Neural cell (in vitro differentiated cells): ENCODE measurements around the gene CHD2.
A peak's percentile ranks its signal among the peaks of the same experiment; 100 is the strongest.

ENCODE experiments used
- EZH2 ChIP-seq: fragments of 200-600, 300-800 bp; shearing (Covaris generic), sonication (generic); IDR thresholded peaks from 2 replicates; pipeline ENCODE4 v1.6.1; 2014; ENCODE audit warnings: antibody characterized with exemption, low read length, borderline replicate concordance, mild to moderate bottlenecking; ENCODE audit not compliant: insufficient read depth, poor library complexity, severe bottlenecking
- RAD21 ChIP-seq: fragments of 450-650 bp; conservative IDR thresholded peaks from 2 replicates; pipeline ENCODE4 v1.6.1; 2014; ENCODE audit warnings: antibody characterized with exemption, mild to moderate bottlenecking, moderate library complexity
- SMC3 ChIP-seq: fragments of 450-650 bp; conservative IDR thresholded peaks from 2 replicates; pipeline ENCODE4 v1.6.1; 2014; ENCODE audit warnings: antibody characterized with exemption, mild to moderate bottlenecking, moderate library complexity; ENCODE audit not compliant: poor library complexity
- TAF1 ChIP-seq: IDR thresholded peaks from 2 replicates; pipeline ENCODE4 v1.6.1; 2012; ENCODE audit warnings: low read depth
- TF ChIP-seq, protein P1 (sequence below): fragments of 450-650 bp; IDR thresholded peaks from 2 replicates; pipeline ENCODE4 v1.5.1; 2014; ENCODE audit warnings: antibody characterized with exemption, mild to moderate bottlenecking, moderate library complexity; ENCODE audit not compliant: poor library complexity, severe bottlenecking
- TF ChIP-seq, protein P2 (sequence below): IDR thresholded peaks from 2 replicates; pipeline ENCODE4 v1.6.1; 2012; ENCODE audit warnings: borderline replicate concordance

DNA sequence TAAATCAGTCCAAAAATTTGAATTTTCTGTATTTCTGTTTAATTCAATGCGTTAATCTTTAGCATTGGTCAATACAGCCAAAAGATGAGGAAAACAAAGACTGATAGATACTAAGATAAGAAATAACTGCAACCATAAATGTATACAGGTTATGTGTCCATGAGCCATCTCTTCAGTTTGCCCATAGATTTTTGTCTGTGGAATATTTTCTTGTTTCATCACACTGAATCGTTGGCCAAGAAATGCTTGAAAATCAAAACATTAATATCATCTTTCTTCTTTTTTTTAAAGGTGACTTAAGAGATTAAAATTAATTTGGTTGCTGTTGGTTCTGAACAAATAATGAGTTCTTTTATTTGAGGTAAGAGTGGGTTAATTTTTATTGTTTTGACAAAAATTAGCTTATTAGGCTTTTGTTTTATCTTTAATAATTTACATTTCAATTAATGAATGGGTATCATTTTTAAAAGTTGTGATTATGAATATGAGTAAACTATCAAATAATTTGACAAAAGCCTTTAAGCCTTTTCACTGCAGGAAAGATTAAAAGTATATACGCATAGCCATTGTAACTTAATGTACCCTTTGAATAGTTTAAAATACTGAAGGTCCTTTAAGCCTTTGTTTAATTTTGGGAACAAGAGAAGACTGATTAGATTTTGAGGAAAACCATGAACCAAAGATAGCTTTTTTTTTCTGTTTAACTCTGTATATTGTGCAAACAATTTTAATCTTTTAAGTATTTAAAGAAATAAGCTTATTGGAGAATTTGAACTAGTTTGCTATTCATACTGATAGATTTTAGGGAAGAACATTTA is 14.7 kb upstream of the CHD2 start:
- TF ChIP-seq, protein P1, sequence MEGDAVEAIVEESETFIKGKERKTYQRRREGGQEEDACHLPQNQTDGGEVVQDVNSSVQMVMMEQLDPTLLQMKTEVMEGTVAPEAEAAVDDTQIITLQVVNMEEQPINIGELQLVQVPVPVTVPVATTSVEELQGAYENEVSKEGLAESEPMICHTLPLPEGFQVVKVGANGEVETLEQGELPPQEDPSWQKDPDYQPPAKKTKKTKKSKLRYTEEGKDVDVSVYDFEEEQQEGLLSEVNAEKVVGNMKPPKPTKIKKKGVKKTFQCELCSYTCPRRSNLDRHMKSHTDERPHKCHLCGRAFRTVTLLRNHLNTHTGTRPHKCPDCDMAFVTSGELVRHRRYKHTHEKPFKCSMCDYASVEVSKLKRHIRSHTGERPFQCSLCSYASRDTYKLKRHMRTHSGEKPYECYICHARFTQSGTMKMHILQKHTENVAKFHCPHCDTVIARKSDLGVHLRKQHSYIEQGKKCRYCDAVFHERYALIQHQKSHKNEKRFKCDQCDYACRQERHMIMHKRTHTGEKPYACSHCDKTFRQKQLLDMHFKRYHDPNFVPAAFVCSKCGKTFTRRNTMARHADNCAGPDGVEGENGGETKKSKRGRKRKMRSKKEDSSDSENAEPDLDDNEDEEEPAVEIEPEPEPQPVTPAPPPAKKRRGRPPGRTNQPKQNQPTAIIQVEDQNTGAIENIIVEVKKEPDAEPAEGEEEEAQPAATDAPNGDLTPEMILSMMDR = no peak
- TF ChIP-seq EZH2 = no peak
- no peak for TF ChIP-seq RAD21
- TF ChIP-seq TAF1 = no peak
- no peak for TF ChIP-seq SMC3
- TF ChIP-seq, protein P2, sequence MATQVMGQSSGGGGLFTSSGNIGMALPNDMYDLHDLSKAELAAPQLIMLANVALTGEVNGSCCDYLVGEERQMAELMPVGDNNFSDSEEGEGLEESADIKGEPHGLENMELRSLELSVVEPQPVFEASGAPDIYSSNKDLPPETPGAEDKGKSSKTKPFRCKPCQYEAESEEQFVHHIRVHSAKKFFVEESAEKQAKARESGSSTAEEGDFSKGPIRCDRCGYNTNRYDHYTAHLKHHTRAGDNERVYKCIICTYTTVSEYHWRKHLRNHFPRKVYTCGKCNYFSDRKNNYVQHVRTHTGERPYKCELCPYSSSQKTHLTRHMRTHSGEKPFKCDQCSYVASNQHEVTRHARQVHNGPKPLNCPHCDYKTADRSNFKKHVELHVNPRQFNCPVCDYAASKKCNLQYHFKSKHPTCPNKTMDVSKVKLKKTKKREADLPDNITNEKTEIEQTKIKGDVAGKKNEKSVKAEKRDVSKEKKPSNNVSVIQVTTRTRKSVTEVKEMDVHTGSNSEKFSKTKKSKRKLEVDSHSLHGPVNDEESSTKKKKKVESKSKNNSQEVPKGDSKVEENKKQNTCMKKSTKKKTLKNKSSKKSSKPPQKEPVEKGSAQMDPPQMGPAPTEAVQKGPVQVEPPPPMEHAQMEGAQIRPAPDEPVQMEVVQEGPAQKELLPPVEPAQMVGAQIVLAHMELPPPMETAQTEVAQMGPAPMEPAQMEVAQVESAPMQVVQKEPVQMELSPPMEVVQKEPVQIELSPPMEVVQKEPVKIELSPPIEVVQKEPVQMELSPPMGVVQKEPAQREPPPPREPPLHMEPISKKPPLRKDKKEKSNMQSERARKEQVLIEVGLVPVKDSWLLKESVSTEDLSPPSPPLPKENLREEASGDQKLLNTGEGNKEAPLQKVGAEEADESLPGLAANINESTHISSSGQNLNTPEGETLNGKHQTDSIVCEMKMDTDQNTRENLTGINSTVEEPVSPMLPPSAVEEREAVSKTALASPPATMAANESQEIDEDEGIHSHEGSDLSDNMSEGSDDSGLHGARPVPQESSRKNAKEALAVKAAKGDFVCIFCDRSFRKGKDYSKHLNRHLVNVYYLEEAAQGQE = peak; percentile 4
